Urothelium cell line (cell line): ENCODE data around the gene SRI.
"Not testable (repeated sequence)": the region's sequence is repeated elsewhere in the genome, so short reads cannot be mapped to it uniquely, and the experiment has no call there.

Experiments
- DNase-seq: peaks from one replicate; pipeline ENCODE4 v3.0.0; 2011; ENCODE audit warnings: low spot score, mixed read lengths
- FAIRE-seq: peaks from 2 replicates; lab custom pipeline; 2011; peaks lifted over from hg19 to GRCh38; lab: Jason Lieb, UNC

Gene SRI

DNA sequence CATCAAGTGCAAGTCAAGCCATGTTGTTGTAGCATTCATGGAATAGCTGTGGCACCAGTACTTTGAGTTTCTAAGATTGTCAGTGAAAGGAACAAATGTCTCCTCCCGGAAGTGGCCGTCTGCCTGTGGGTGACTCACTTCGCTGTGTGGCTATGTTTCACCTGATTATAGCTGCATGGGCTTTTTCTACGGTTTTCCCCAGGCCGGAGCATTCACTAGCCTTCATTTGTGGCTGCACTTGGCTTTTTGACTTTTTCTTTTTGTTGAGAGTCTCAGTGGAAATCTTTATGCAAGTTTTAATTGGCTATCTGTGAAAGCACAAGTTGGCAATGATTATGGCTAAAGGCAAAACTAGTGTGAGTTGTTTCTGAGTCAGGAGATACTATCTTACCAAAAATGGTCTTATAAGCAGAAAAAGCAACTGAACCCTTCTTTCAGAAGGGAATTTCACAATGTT, 35.0 kb downstream of the SRI start:
- DNase-seq (peak; percentile 78), FAIRE-seq (peak; percentile 62)

DNA sequence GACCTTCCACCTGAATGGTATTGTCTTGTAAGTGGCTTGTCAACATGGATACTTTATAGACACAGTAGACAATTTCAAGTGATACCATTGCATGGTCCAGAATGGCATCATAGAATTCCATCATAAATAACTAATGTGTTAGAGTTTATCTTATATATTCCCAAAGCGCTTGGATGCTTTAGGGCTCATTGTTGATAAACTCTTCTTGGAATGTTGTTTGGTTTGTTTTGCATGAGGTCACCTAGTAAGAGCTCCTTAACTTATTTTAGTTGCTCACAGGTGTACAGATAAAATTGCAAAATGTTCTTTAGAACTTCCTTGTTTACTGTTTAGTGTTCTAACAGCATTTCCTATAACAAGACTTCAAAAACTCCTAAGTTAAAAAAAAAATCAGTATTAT, 36.8 kb downstream of the SRI start:
- DNase-seq (no peak), FAIRE-seq (no peak)

DNA sequence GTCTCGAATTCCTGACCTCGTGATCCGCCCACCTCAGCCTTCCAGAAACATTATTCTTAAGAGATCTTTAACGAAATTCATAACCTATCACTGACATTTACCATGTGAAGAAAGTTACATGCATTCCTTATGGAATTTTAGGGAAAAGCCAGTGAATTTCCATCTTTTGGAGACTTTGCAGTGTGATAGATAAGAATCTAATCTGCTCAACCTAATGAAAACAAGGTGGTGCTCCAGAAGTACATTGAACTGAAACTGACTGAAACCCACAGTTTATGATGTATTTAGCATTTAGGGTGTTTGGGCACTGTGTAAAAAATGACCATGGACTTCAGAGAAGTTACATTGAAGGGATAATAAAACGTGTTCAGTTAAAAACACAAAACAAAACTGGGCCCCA, 43.6 kb downstream of the SRI start:
- FAIRE-seq (no peak), DNase-seq (no peak)

DNA sequence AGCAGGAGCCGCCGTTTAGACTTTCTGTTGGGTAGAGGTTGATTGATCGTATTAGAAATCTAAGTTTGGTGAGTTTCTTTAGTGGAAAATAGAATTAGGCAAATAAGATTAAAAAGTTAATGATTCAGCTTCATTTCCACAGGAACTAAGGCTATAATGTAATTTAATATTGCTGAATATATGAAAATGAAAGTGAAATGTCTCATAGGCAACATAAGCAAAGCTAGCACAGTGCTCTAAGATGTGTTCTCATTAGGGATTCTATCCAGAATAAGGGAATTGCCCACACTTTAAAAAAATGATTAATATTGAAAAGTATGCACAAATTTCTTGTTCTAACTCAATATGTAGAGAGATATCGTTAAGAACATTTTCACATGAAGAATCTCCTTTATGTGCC, 47.0 kb downstream of the SRI start:
- DNase-seq (no peak), FAIRE-seq (no peak)

DNA sequence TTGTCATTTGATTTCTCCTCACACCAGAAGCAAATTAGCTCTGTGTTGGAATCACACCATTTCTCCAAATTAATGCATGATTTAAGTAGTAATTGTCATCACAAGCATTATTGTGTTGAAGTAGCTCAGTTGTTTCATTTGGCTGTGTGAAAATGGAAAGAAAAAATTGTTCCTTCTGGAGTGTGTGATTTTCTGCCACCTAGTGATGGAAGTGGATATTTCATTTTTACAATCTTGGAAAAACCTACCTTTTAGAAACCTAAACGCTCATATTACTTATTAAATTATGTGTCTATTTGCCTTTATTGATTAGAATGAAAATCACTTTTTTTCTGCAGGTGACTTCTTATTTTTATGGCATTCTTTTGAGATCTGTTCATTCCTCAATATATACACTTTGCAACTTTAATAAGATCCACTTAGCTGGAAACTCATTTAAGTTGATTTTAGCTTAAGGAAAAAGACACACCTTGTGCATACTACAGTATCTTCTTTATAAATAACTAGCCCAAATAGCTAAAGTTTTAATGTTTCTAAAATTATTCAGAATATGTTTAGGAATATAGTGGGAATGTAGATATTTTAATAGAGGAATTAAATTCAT, 50.0 kb downstream of the SRI start:
- DNase-seq (peak; percentile 31), FAIRE-seq (no peak)

DNA sequence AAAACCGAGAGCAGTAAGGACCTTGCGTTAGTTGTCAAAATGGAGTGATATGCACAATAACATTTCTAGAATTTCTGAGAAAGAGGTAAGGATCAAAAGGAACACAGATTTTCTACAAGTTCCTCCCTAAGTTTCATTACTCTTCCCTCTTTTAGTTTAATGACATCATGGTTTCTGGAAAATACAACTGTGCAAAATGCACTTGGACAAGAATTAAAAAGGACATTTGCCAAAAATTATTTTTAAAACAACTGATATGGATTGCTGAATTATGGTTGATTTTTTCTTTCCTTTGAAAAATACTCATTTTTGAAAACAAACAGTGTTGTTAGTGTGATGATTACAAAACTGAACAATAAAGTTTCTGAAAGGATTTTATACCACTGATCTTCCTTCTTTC, 52.1 kb downstream of the SRI start:
- no peak for FAIRE-seq
- DNase-seq: no peak

DNA sequence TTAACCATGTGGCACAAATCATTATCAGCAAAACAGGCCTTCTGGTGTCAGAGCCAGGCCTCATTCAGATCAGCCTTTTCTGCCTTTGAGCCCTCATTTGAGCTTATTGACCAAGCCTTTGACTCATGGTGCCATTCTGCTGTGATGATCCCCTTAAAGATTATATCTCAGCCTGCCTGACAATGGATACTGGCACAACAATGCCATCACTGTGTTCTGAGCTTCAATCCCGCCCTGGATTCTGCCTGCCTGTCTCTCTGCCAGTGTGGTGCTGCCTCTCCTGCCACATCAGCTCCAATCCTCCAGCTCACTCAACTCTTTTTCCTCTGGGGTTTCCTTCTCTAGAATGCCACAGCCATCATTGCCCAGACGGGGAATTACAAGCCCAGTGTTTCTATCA, 52.6 kb downstream of the SRI start:
- no peak for FAIRE-seq
- no peak for DNase-seq

DNA sequence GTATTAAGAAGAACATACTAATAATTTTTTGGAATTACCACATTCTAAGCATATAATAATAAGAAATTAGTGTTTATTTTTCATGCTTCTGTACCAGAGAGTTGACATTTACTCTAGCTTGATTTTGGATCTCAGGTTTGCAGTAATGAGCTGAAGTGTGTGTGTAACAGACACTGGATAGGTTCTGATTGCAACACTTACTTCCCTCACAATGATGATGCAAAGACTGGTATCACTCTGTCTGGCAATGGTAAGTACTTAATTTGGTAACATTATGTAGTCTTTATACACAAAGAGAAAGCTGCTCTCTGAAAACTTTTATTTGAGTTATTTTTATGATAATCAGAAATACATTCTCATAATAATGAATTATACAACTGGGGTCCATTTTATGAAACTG, 54.1 kb downstream of the SRI start:
- FAIRE-seq (no peak), DNase-seq (no peak)

DNA sequence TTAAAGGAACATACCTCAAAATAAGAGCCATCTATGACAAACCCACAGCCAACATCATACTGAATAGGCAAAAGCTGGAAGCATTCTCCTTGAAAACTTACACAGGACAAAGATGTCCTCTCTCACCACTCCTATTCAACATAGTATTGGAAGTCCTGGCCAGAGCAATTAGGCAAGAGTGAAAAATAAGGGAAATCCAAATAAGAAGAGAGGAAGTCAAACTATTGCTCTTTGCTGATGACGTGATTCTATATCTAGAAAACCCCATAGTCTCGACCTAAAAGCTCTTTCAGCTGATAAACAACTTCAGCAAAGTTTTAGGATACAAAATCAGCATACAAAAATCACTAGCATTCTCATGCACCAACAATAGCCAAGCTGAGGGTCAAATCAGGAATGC, 60.1 kb downstream of the SRI start:
- DNase-seq, FAIRE-seq: not testable (repeated sequence)

DNA sequence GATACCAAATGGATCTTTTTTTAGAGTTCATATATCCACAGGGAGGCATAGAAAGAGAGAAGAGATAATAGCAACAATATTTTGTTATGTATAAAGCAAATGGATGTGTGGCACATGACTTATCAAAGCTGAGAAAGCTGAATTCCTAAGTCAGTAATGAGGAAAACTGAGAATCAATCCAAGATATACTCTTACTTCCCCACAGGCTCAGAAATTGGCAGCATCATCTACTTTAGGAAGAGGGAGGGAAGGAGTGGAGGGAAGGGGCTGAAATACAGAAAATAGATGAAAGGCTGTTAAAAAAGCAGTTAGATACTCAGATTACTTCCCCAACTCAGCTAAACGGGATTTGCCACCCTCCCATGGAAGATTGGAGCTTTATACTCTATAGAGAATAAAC, 63.5 kb downstream of the SRI start:
- FAIRE-seq (no peak), DNase-seq (no peak)

DNA sequence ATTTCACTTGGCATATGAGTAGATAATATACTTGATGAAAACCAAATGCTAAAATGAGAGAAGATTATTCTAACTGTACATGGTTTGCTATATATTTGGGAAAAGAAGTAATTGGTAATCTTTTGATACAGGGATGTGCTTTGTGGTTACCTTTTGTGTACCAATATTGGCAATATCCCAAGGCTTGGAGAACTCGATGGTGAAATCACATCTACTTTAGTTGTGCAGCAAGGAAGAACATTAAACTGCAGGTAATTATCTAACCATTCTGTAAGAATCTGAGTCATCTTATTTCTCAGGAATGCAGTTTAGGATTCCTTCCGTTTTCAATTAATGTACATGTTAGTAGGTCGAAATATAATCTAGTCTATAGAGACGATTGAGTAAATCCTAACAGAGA, 64.1 kb downstream of the SRI start:
- DNase-seq (no peak), FAIRE-seq (no peak)
